ENCODE results near the gene RHEX. TPM values are rescaled to one million over a fixed set of nuclear protein-coding genes. Genes with fewer than 3 reads are reported as not detected.

RHEX gene
- total and polyA plus RNA-seq, 4 experiments from 2014 or later = 0.30 to 0.55 (median 0.55) TPM; not detected in 1

DNA sequence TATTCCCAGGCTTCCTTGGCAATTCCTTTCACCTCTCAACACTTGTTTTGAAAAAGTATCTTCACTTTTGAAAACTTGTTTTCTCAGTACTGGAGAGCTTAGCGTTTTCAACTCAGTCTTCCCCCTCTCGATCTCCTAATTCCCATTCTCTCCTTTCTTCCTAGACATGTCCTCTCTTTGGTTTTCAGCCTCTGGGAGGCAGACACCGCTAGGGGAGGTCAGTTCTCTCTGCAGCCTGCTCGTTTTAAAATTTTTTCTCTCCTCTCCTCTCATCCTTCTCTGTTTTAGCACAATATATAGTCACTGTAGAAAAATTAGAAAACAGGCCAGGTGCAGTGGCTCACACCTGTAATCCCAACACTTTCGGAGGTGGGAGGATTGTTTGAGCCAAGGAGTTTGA is 12.6 kb upstream of the RHEX start:
- peak overlapping the region in 4 of 7 donors; percentile 44 to 69 (median 56) for H3K27ac Mint-ChIP-seq
- no peak overlapping the region for H3K4me3 ChIP-seq (ENCODE audit: low read length in 2 of 2)
- H3K9me3 ChIP-seq (ENCODE audit: control insufficient read depth in 1 of 2, low read length in 2 of 2) = no peaks in the 10 kb centered on the region
- H3K27me3 Mint-ChIP-seq = peaks cover 0 to 1% of the 10 kb centered on the region in 2 donors
- no peak for DNase-seq
- no peaks in the 10 kb centered on the region for H3K9me3 Mint-ChIP-seq
- ChIA-PET POLR2A (ENCODE audit: partially characterized antibody) (no interaction called here), CTCF (ENCODE audit: partially characterized antibody) (interaction anchor here (0.9 to 1.2 kb wide), 3 partner anchors 10 to 68 kb away, joined by 3 to 5 read pairs (median 4); no protein-coding TSS in a partner anchor)
- intact Hi-C loops (cut with micrococcal nuclease) = no loop called here
- H3K27ac ChIP-seq (ENCODE audit: low read depth, low read length) = no peak overlapping the region
- H3K27me3 ChIP-seq (ENCODE audit: insufficient read depth, low read length) = no peaks in the 10 kb centered on the region
- no peaks in the 10 kb centered on the region for H3K36me3 Mint-ChIP-seq
- H3K4me1 ChIP-seq (ENCODE audit: insufficient read depth, low read length) = peaks cover 18% of the 10 kb centered on the region
- no peaks in the 10 kb centered on the region for H3K36me3 ChIP-seq (ENCODE audit: insufficient read depth, low read length)
- H3K4me3 Mint-ChIP-seq = peak overlapping the region in 2 of 8 donors; percentile 20 to 55
- peaks cover 7 to 26% (median 17%) of the 10 kb centered on the region in 4 donors for H3K4me1 Mint-ChIP-seq

- no peaks in the 10 kb centered on the region for H3K36me3 Mint-ChIP-seq
- no peak overlapping the region for H3K4me3 ChIP-seq (ENCODE audit: low read length in 2 of 2)
- peaks cover 18% of the 10 kb centered on the region for H3K4me1 ChIP-seq (ENCODE audit: insufficient read depth, low read length)
- H3K4me1 Mint-ChIP-seq = peaks cover 7 to 25% (median 17%) of the 10 kb centered on the region in 4 donors
- H3K27ac ChIP-seq (ENCODE audit: low read depth, low read length) = no peak overlapping the region
- no peak overlapping the region for H3K4me3 Mint-ChIP-seq
- intact Hi-C loops (cut with micrococcal nuclease) = no loop called here
- no peaks in the 10 kb centered on the region for H3K9me3 Mint-ChIP-seq
- ChIA-PET CTCF (ENCODE audit: partially characterized antibody) (no interaction called here), POLR2A (ENCODE audit: partially characterized antibody) (no interaction called here)
- no peak overlapping the region for H3K27ac Mint-ChIP-seq
- no peaks in the 10 kb centered on the region for H3K9me3 ChIP-seq (ENCODE audit: control insufficient read depth in 1 of 2, low read length in 2 of 2)
- peaks cover 0 to 1% of the 10 kb centered on the region in 2 donors for H3K27me3 Mint-ChIP-seq
- DNase-seq = no peak
- H3K27me3 ChIP-seq (ENCODE audit: insufficient read depth, low read length) = no peaks in the 10 kb centered on the region
- H3K36me3 ChIP-seq (ENCODE audit: insufficient read depth, low read length) = no peaks in the 10 kb centered on the region
Measured at GRCh38 chr1:206041640-206042039, 11.3 kb upstream of the RHEX start.

DNA sequence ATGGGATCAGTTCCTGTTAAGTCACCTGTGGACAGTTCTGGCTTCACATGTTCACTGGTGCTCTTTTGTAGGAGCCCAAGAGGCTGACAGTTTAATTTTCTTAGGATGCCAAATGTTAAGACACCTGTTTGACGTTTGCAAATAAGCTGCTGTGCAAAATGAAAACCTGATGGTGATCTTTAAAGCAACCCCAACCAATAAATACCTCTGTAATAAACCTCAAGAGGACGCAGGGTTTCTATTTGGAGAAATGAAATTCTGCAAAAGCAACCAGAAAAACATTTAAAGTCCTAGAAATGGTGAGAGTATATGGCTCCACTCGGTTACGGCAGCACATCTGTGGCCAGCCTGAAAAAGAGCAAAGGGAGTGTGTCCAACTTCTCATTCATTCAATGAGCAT is 5.7 kb upstream of the RHEX start:
- no peaks in the 10 kb centered on the region for H3K36me3 Mint-ChIP-seq
- H3K27ac Mint-ChIP-seq = no peak overlapping the region
- no peak for DNase-seq
- Histone ChIP-seq H3K27ac (ENCODE audit: low read depth, low read length) (no peak overlapping the region), H3K27me3 (ENCODE audit: insufficient read depth, low read length) (no peaks in the 10 kb centered on the region), H3K36me3 (ENCODE audit: insufficient read depth, low read length) (no peaks in the 10 kb centered on the region), H3K4me1 (ENCODE audit: insufficient read depth, low read length) (peaks cover 19% of the 10 kb centered on the region), H3K4me3 (ENCODE audit: low read length in 2 of 2) (no peak overlapping the region), H3K9me3 (ENCODE audit: control insufficient read depth in 1 of 2, low read length in 2 of 2) (no peaks in the 10 kb centered on the region)
- H3K9me3 Mint-ChIP-seq = no peaks in the 10 kb centered on the region
- CTCF ChIA-PET (ENCODE audit: partially characterized antibody) = interaction anchor here (4.2 kb wide), 1 partner anchor 17 kb away, joined by 15 read pairs; no protein-coding TSS in a partner anchor
- POLR2A ChIA-PET (ENCODE audit: partially characterized antibody) = no interaction called here
- H3K4me3 Mint-ChIP-seq = no peak overlapping the region
- peaks cover 7 to 26% (median 14%) of the 10 kb centered on the region in 4 donors for H3K4me1 Mint-ChIP-seq
- intact Hi-C loops (cut with micrococcal nuclease) = no loop called here
- no peaks in the 10 kb centered on the region for H3K27me3 Mint-ChIP-seq

- ChIA-PET CTCF (ENCODE audit: partially characterized antibody) (interaction anchor here (4.2 kb wide), 1 partner anchor 18 kb away, joined by 15 read pairs; no protein-coding TSS in a partner anchor), POLR2A (ENCODE audit: partially characterized antibody) (no interaction called here)
- DNase-seq = no peak
- Histone ChIP-seq H3K4me1 (ENCODE audit: insufficient read depth, low read length) (peaks cover 26% of the 10 kb centered on the region), H3K27ac (ENCODE audit: low read depth, low read length) (no peak overlapping the region), H3K27me3 (ENCODE audit: insufficient read depth, low read length) (no peaks in the 10 kb centered on the region), H3K4me3 (ENCODE audit: low read length in 2 of 2) (no peak overlapping the region), H3K9me3 (ENCODE audit: control insufficient read depth in 1 of 2, low read length in 2 of 2) (no peaks in the 10 kb centered on the region), H3K36me3 (ENCODE audit: insufficient read depth, low read length) (no peaks in the 10 kb centered on the region)
- Mint-ChIP-seq H3K36me3 (no peaks in the 10 kb centered on the region), H3K4me3 (no peak overlapping the region), H3K9me3 (no peaks in the 10 kb centered on the region), H3K27ac (peak overlapping the region in 2 of 7 donors; percentile 3 to 8), H3K27me3 (no peaks in the 10 kb centered on the region), H3K4me1 (peaks cover 10 to 37% (median 20%) of the 10 kb centered on the region in 4 donors)
- intact Hi-C loops (cut with micrococcal nuclease) = no loop called here
Measured at GRCh38 chr1:206048582-206048981, 4.4 kb upstream of the RHEX start.

- no peak overlapping the region for H3K4me3 ChIP-seq (ENCODE audit: low read length in 2 of 2)
- no peaks in the 10 kb centered on the region for H3K9me3 ChIP-seq (ENCODE audit: control insufficient read depth in 1 of 2, low read length in 2 of 2)
- H3K27me3 ChIP-seq (ENCODE audit: insufficient read depth, low read length) = no peaks in the 10 kb centered on the region
- H3K27ac Mint-ChIP-seq = no peak overlapping the region
- H3K27me3 Mint-ChIP-seq = no peaks in the 10 kb centered on the region
- H3K4me3 Mint-ChIP-seq = no peak overlapping the region
- ChIA-PET POLR2A (ENCODE audit: partially characterized antibody) (no interaction called here), CTCF (ENCODE audit: partially characterized antibody) (no interaction called here)
- no peaks in the 10 kb centered on the region for H3K36me3 ChIP-seq (ENCODE audit: insufficient read depth, low read length)
- H3K4me1 Mint-ChIP-seq = peaks cover 10 to 37% (median 20%) of the 10 kb centered on the region in 4 donors
- H3K9me3 Mint-ChIP-seq = no peaks in the 10 kb centered on the region
- intact Hi-C loops (cut with micrococcal nuclease) = no loop called here
- no peak overlapping the region for H3K27ac ChIP-seq (ENCODE audit: low read depth, low read length)
- no peak for DNase-seq
- H3K36me3 Mint-ChIP-seq = no peaks in the 10 kb centered on the region
- peaks cover 26% of the 10 kb centered on the region for H3K4me1 ChIP-seq (ENCODE audit: insufficient read depth, low read length)
Measured at GRCh38 chr1:206049293-206049692, 3.7 kb upstream of the RHEX start.

- intact Hi-C loops (cut with micrococcal nuclease) = no loop called here
- H3K36me3 ChIP-seq (ENCODE audit: insufficient read depth, low read length) = no peaks in the 10 kb centered on the region
- Mint-ChIP-seq H3K9me3 (no peaks in the 10 kb centered on the region), H3K36me3 (no peaks in the 10 kb centered on the region), H3K27ac (peak overlapping the region in 2 of 7 donors; percentile 70 to 83), H3K27me3 (no peaks in the 10 kb centered on the region), H3K4me1 (peaks cover 10 to 37% (median 20%) of the 10 kb centered on the region in 4 donors), H3K4me3 (no peak overlapping the region)
- H3K27me3 ChIP-seq (ENCODE audit: insufficient read depth, low read length) = no peaks in the 10 kb centered on the region
- H3K4me3 ChIP-seq (ENCODE audit: low read length in 2 of 2) = no peak overlapping the region
- no peak for DNase-seq
- no peak overlapping the region for H3K27ac ChIP-seq (ENCODE audit: low read depth, low read length)
- H3K9me3 ChIP-seq (ENCODE audit: control insufficient read depth in 1 of 2, low read length in 2 of 2) = no peaks in the 10 kb centered on the region
- peaks cover 26% of the 10 kb centered on the region for H3K4me1 ChIP-seq (ENCODE audit: insufficient read depth, low read length)
- POLR2A ChIA-PET (ENCODE audit: partially characterized antibody) = no interaction called here
- CTCF ChIA-PET (ENCODE audit: partially characterized antibody) = no interaction called here
Measured at GRCh38 chr1:206049919-206050600, 2.9 kb upstream of the RHEX start.

DNA sequence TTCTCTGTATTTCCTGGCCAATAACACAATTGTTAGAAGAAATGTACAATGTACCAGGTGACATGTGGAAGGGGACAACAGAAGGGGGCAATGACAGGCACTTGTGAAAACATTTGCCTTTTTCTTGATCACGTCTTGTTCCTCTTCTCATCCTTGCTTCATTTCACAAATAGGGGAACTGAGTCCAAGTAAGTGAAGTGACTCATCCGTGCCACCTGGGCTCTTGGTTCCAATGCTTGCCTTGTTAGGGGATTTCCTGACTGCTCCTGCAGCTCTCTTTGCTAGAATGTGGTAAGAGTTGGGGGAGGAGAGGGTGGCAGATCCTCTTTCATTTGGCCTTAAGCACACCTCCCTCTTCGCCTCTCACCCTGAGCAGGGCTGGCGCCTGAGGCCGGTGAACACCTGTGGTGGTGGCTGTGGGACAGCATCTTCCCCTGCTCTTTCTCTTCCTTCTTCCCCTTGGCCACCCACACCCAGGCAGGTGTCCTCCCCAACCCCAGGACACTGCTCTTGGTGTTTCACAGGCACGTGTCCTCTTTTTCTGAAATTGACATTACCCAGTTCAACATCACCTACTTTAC is 2.2 kb upstream of the RHEX start:
- Mint-ChIP-seq H3K36me3 (no peaks in the 10 kb centered on the region), H3K27me3 (no peaks in the 10 kb centered on the region), H3K27ac (peak overlapping the region; percentile 68 to 92 (median 81)), H3K4me3 (peak overlapping the region in 6 of 8 donors; percentile 27 to 84 (median 62)), H3K9me3 (no peaks in the 10 kb centered on the region), H3K4me1 (peaks cover 10 to 37% (median 20%) of the 10 kb centered on the region in 4 donors)
- H3K27me3 ChIP-seq (ENCODE audit: insufficient read depth, low read length) = no peaks in the 10 kb centered on the region
- peaks cover 26% of the 10 kb centered on the region for H3K4me1 ChIP-seq (ENCODE audit: insufficient read depth, low read length)
- H3K4me3 ChIP-seq (ENCODE audit: low read length in 2 of 2) = no peak overlapping the region
- H3K27ac ChIP-seq (ENCODE audit: low read depth, low read length) = peak overlapping the region; percentile 10
- ChIA-PET CTCF (ENCODE audit: partially characterized antibody) (interaction anchor here (1.0 kb wide), 1 partner anchor 20 kb away, joined by 3 read pairs; no protein-coding TSS in a partner anchor), POLR2A (ENCODE audit: partially characterized antibody) (no interaction called here)
- intact Hi-C loops (cut with micrococcal nuclease) = no loop called here
- H3K36me3 ChIP-seq (ENCODE audit: insufficient read depth, low read length) = no peaks in the 10 kb centered on the region
- DNase-seq = peak; percentile 8 to 76 (median 42)
- no peaks in the 10 kb centered on the region for H3K9me3 ChIP-seq (ENCODE audit: control insufficient read depth in 1 of 2, low read length in 2 of 2)
